Measurements from ENCODE around the gene CTXN3.

- TF ChIP-seq POLR2A (IDR thresholded peaks at IDR 0.05) (no peak), CTCF (IDR thresholded peaks at IDR 0.05) (no peak)
These were observed 1.1 kb downstream of the CTXN3 start for GRCh38 chr5:127650022-127650421.
